ENCODE results near the gene TSSC4.

DNA sequence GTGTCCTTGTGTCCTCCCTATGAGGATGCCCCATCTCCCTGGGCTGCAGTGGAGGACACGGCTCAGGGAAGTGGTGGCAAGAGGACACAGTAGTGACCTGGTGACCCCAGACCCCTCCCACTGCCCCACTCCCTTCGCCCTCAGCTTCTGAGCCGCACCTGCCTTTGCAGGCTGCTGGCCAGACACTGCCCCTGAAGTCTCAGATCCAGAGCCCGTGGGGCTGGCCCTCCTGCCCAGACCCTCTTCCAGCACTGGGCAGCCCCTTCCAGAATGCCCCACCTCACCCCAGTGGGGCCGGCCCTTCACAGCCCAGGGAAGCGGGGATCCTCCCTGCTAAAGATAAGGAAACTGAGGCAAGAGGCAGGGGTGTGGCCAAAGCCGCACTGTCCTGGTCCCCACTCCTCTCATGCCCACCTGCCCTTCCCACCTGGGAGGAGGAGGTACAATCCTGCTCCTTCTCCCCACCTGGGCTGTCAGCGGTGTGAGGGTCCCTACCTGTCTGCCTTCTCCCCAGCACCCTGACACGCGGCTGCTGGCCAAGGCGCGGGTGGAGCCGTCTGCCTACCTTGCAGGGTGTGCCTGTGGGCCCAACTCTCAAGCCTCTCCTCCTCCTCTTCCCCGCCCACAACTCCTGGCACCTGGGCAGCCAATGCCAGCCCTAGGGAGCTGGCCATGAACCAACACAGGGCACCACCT lies 26.4 kb downstream of the TSSC4 start:
- TF ChIP-seq FOXP2 (optimal IDR thresholded peaks at IDR 0.05; ENCODE audit: borderline replicate concordance, extremely low read depth, extremely low read length, insufficient read depth) (no peak), POLR2AphosphoS5 (IDR thresholded peaks at IDR 0.05; ENCODE audit: low read depth, low read length) (no peak), SIN3A (IDR thresholded peaks at IDR 0.05; ENCODE audit: borderline replicate concordance, insufficient read depth, low read length) (no peak)
- TF ChIP-seq, protein P1, sequence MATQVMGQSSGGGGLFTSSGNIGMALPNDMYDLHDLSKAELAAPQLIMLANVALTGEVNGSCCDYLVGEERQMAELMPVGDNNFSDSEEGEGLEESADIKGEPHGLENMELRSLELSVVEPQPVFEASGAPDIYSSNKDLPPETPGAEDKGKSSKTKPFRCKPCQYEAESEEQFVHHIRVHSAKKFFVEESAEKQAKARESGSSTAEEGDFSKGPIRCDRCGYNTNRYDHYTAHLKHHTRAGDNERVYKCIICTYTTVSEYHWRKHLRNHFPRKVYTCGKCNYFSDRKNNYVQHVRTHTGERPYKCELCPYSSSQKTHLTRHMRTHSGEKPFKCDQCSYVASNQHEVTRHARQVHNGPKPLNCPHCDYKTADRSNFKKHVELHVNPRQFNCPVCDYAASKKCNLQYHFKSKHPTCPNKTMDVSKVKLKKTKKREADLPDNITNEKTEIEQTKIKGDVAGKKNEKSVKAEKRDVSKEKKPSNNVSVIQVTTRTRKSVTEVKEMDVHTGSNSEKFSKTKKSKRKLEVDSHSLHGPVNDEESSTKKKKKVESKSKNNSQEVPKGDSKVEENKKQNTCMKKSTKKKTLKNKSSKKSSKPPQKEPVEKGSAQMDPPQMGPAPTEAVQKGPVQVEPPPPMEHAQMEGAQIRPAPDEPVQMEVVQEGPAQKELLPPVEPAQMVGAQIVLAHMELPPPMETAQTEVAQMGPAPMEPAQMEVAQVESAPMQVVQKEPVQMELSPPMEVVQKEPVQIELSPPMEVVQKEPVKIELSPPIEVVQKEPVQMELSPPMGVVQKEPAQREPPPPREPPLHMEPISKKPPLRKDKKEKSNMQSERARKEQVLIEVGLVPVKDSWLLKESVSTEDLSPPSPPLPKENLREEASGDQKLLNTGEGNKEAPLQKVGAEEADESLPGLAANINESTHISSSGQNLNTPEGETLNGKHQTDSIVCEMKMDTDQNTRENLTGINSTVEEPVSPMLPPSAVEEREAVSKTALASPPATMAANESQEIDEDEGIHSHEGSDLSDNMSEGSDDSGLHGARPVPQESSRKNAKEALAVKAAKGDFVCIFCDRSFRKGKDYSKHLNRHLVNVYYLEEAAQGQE (IDR thresholded peaks at IDR 0.05; ENCODE audit: insufficient read depth in 1 of 2, low read depth in 2 of 2, low read length in 2 of 2): no peak
